Endothelial cell of umbilical vein (primary cell): ENCODE data around the gene LHFPL6. TPM values are rescaled to one million over a fixed set of nuclear protein-coding genes. Genes with fewer than 3 reads are reported as not detected.

Experiments used
- BruUV-seq: library from RNA; stranded (reverse); fragments of 400-500 nt; replicated peaks from 2 replicates; lab custom pipeline; 2021; lab: Mats Ljungman, UMichigan
- CTCF ChIA-PET: fragments of 300-600, 350-600 bp; sonication (Branson Sonifier 250); formaldehyde crosslinking; loops from one replicate; lab custom pipeline; 2021; ENCODE audit warnings: antibody characterized with exemption, inconsistent platforms; lab: Charles Lee
- POLR2A ChIA-PET: fragments of 300-600, 350-600 bp; sonication (Branson Sonifier 250); formaldehyde crosslinking; loops from one replicate; lab custom pipeline; 2021; ENCODE audit warnings: antibody characterized with exemption, inconsistent platforms; lab: Charles Lee
- DNase-seq: peaks from one replicate; pipeline ENCODE4 v3.0.0-alpha.2; 2011; ENCODE audit warnings: low read depth, low spot score
- FAIRE-seq: peaks from 2 replicates; lab custom pipeline; 2011; peaks lifted over from hg19 to GRCh38; lab: Jason Lieb, UNC
- H2AFZ ChIP-seq: 2 replicates; pipeline ENCODE4 v1.6.0; 2012; ENCODE audit warnings: low read depth, low read length, control low read depth, inconsistent platforms
- H3K27ac ChIP-seq: 2 replicates; pipeline ENCODE4 v1.5.1; 2011; ENCODE audit warnings: low read depth, mild to moderate bottlenecking, control low read depth, low read length, moderate library complexity; ENCODE audit not compliant: insufficient read depth
- H3K27me3 ChIP-seq, 2 experiments: 2 replicates each; pipeline versions ENCODE4 v1.6.0 to v1.6.1; 2011; ENCODE audit warnings: low read length in 2 of 2, mixed read lengths in 1 of 2; ENCODE audit not compliant: control insufficient read depth in 2 of 2, insufficient read depth in 2 of 2
- H3K36me3 ChIP-seq, 2 experiments: 2 replicates in 1 of 2; 3 replicates in 1 of 2; pipeline ENCODE4 v1.5.1; 2011; ENCODE audit warnings: low read length in 2 of 2, mild to moderate bottlenecking in 1 of 2, moderate library complexity in 1 of 2; ENCODE audit not compliant: control insufficient read depth in 2 of 2, insufficient read depth in 2 of 2; ENCODE audit errors: extremely low read depth in 1 of 2
- H3K4me1 ChIP-seq: 3 replicates; pipeline ENCODE4 v1.5.1; 2011; ENCODE audit warnings: mild to moderate bottlenecking, low read length; ENCODE audit not compliant: control insufficient read depth, insufficient read depth; ENCODE audit errors: extremely low read depth
- H3K4me2 ChIP-seq: 2 replicates; pipeline ENCODE4 v1.6.1; 2011; ENCODE audit warnings: low read length, control low read depth, mixed read lengths; ENCODE audit not compliant: insufficient read depth
- H3K4me3 ChIP-seq, 3 experiments: fragments of 200-600 bp in 1 of 3; sonication (generic), shearing (Covaris generic) in 1 of 3; replicated peaks in 1 of 3; 2 replicates each; pipeline ENCODE4 v1.5.1; 2011 to 2016; ENCODE audit warnings: control low read depth in 3 of 3, low read length in 3 of 3, mild to moderate bottlenecking in 2 of 3, inconsistent platforms in 1 of 3, low read depth in 1 of 3, moderate library complexity in 1 of 3; ENCODE audit not compliant: insufficient read depth in 1 of 3
- H3K79me2 ChIP-seq: 2 replicates; pipeline ENCODE4 v1.6.0; 2012; ENCODE audit warnings: low read length, inconsistent platforms; ENCODE audit not compliant: control insufficient read depth, insufficient read depth
- H3K9ac ChIP-seq: replicated peaks from 2 replicates; pipeline ENCODE3; 2011; ENCODE audit warnings: low read length, control low read depth; ENCODE audit not compliant: insufficient read depth; ENCODE audit errors: extremely low read depth
- H3K9me1 ChIP-seq: replicated peaks from 3 replicates; pipeline ENCODE4 v1.6.0; 2011; ENCODE audit warnings: mild to moderate bottlenecking, low read length; ENCODE audit not compliant: control insufficient read depth, insufficient read depth; ENCODE audit errors: extremely low read depth
- H3K9me3 ChIP-seq: replicated peaks from 2 replicates; pipeline ENCODE4 v1.5.1; 2012; ENCODE audit warnings: low read length, inconsistent platforms; ENCODE audit not compliant: control insufficient read depth, insufficient read depth
- H4K20me1 ChIP-seq: replicated peaks from 2 replicates; pipeline ENCODE3; 2011; ENCODE audit warnings: mild to moderate bottlenecking, low read length; ENCODE audit not compliant: control insufficient read depth, insufficient read depth; ENCODE audit errors: extremely low read depth
- EZH2 ChIP-seq: IDR thresholded peaks from 2 replicates; pipeline ENCODE4 v1.6.1; 2012; ENCODE audit warnings: borderline replicate concordance, low read depth, mild to moderate bottlenecking, moderate library complexity, low read length, inconsistent platforms; ENCODE audit not compliant: severe bottlenecking
- FOS ChIP-seq: IDR thresholded peaks from 2 replicates; pipeline ENCODE4 v1.6.1; 2011; ENCODE audit warnings: mild to moderate bottlenecking, low read length, moderate library complexity, borderline replicate concordance; ENCODE audit not compliant: insufficient read depth
- GATA2 ChIP-seq: IDR thresholded peaks from 2 replicates; pipeline ENCODE4 v1.7.0; 2011; ENCODE audit warnings: low read depth, mild to moderate bottlenecking, moderate library complexity, mixed read lengths, low read length; ENCODE audit not compliant: insufficient read length, insufficient read depth
- JUN ChIP-seq: IDR thresholded peaks from 2 replicates; pipeline ENCODE4 v1.6.1; 2011; ENCODE audit warnings: borderline replicate concordance, low read depth; ENCODE audit not compliant: insufficient read length, insufficient read depth
- MYC ChIP-seq: IDR thresholded peaks from one replicate; pipeline ENCODE4 v1.6.1; 2011; ENCODE audit warnings: mild to moderate bottlenecking, low read depth, low read length
- POLR2A ChIP-seq: IDR thresholded peaks from 2 replicates; pipeline ENCODE4 v1.6.1; 2012; ENCODE audit warnings: low read depth, mild to moderate bottlenecking, control low read depth, low read length
- POLR2AphosphoS5 ChIP-seq: IDR thresholded peaks from 2 replicates; pipeline ENCODE4 v1.6.1; 2012; ENCODE audit warnings: low read depth, mild to moderate bottlenecking, control low read depth, low read length, moderate library complexity; ENCODE audit not compliant: insufficient read depth
- dilution Hi-C: fragments of 300-500 bp; cut with MboI; formaldehyde crosslinking; loops from one replicate; pipeline ENCODE4 v1.15.0; 2019; ENCODE audit warnings: low sequenced_read_pairs; ENCODE audit not compliant: extremely low pct_ligation_motif_present
- intact Hi-C: fragments of 100-400 bp; cut with micrococcal nuclease; formaldehyde crosslinking; loops from one replicate; pipeline ENCODE4 v1.10.0; 2022
- polyA plus RNA-seq, 4 experiments: library from polyadenylated mRNA; depleted of rRNA in 3 of 4; stranded (reverse) in 3 of 4; unstranded in 1 of 4; fragments of >200 nt; gene quantifications; 2 replicates each; pipeline versions ENCODE4 v1.2.1 to v1.2.3, GENCODE V29; 2011 to 2012; ENCODE audit warnings: missing spikeins in 1 of 4
- total RNA-seq: library from RNA; stranded (reverse); gene quantifications from 2 replicates; pipeline ENCODE4 v1.2.3, GENCODE V29; 2021
- TF ChIP-seq, protein P1 (sequence below): IDR thresholded peaks from 2 replicates; pipeline ENCODE4 v1.6.1; 2011; ENCODE audit not compliant: insufficient read depth, insufficient read length
- TF ChIP-seq, protein P2 (sequence below), 2 donors: IDR thresholded peaks; 1 replicate in 1 of 2; 2 replicates in 1 of 2; pipeline ENCODE4 v1.5.1; 2011; ENCODE audit warnings: low read length in 2 of 2, mild to moderate bottlenecking in 2 of 2, moderate library complexity in 2 of 2, control low read depth in 1 of 2, inconsistent platforms in 1 of 2, low read depth in 1 of 2; ENCODE audit not compliant: insufficient read depth in 1 of 2; ENCODE audit errors: extremely low read depth in 1 of 2

LHFPL6 gene
- total and polyA plus RNA-seq, 2 donors (not counting 3 experiments of a cell fraction or from before 2014, with no cell fraction given) = 17.5 to 19.4 TPM

DNA sequence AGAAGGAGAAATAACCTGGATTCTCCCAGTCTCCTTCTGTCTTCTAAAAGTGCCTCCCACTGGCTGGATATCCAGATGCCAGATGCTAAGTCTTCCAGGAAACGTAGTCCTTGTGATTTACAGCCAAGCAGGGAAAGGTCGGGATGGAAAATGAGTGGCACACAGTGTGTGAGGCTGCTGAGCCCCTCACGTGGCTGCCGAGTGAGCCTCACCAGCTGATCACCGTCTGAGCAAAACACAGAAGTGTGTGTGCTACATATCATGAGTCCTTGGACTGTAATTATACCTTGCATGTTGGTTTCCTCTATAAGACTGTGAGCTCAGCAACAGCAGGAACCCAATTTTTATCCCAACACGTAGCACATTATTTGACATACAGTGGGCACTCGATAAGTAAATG lies 15.1 kb downstream of the LHFPL6 start:
- no TSS peak for BruUV-seq
- ChIA-PET CTCF (no interaction called here), POLR2A (no interaction called here)
- Histone ChIP-seq H3K9me1 (no peaks in the 10 kb centered on the region), H3K4me1 (no peaks in the 10 kb centered on the region), H3K79me2 (no peaks in the 10 kb centered on the region), H4K20me1 (no peaks in the 10 kb centered on the region), H3K36me3 (no peaks in the 10 kb centered on the region), H2AFZ (no peak overlapping the region), H3K4me2 (no peak overlapping the region), H3K27me3 (no peaks in the 10 kb centered on the region), H3K9ac (no peak overlapping the region), H3K9me3 (no peaks in the 10 kb centered on the region), H3K27ac (no peak overlapping the region), H3K4me3 (no peak overlapping the region)
- FAIRE-seq (no peak), DNase-seq (no peak)
- intact Hi-C loops (no loop called here), dilution Hi-C loops (no loop called here)
- no peak for TF ChIP-seq JUN
- TF ChIP-seq POLR2AphosphoS5 = no peak
- TF ChIP-seq MYC = no peak
- TF ChIP-seq, protein P1, sequence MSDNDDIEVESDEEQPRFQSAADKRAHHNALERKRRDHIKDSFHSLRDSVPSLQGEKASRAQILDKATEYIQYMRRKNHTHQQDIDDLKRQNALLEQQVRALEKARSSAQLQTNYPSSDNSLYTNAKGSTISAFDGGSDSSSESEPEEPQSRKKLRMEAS = no peak
- TF ChIP-seq, protein P2, sequence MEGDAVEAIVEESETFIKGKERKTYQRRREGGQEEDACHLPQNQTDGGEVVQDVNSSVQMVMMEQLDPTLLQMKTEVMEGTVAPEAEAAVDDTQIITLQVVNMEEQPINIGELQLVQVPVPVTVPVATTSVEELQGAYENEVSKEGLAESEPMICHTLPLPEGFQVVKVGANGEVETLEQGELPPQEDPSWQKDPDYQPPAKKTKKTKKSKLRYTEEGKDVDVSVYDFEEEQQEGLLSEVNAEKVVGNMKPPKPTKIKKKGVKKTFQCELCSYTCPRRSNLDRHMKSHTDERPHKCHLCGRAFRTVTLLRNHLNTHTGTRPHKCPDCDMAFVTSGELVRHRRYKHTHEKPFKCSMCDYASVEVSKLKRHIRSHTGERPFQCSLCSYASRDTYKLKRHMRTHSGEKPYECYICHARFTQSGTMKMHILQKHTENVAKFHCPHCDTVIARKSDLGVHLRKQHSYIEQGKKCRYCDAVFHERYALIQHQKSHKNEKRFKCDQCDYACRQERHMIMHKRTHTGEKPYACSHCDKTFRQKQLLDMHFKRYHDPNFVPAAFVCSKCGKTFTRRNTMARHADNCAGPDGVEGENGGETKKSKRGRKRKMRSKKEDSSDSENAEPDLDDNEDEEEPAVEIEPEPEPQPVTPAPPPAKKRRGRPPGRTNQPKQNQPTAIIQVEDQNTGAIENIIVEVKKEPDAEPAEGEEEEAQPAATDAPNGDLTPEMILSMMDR (IDR thresholded peaks at IDR 0.05; ENCODE audit: extremely low read depth in 1 of 2, insufficient read depth in 1 of 2, low read depth in 1 of 2, low read length in 2 of 2) = no peak
- no peak for TF ChIP-seq FOS
- no peak for TF ChIP-seq EZH2
- no peak for TF ChIP-seq GATA2
- TF ChIP-seq POLR2A = no peak
